ENCODE results near the gene SPINT2. TPM values are rescaled to one million over a fixed set of nuclear protein-coding genes. Genes with fewer than 3 reads are reported as not detected.

Gene SPINT2
- total RNA-seq, 1 donor from 2014 or later = 9.2 TPM

DNA sequence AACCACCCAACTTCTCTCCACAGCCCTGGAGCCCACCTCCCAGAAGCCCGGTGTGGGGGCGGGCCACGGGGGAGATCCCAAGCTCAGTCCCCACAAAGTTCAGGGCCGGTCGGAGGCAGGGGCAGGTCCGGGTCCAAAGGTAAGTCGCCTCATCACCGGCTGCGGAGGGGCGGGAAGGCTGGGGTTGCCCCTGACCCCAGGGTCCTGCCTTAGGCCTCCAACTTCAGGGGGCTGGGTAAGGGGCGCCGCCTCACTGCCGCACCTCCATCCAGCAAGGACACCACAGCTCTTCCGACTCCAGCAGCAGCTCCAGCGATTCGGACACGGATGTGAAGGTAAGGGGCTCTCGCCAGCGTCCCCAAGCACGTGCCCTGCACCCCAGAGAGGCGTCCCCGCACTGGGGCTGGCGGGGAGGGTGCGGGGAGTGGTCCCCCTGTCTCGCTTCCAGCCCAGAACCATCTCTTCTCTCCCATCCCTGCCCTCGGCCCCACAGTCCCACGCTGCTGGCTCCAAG lies 40.0 kb downstream of the SPINT2 start:
- no peak for DNase-seq (ENCODE audit: low read depth, low spot score)
- Mint-ChIP-seq H3K27ac (ENCODE audit: unreplicated experiment) (no peak overlapping the region), H3K4me1 (peaks cover 7% of the 10 kb centered on the region), H3K27me3 (ENCODE audit: low read depth) (no peaks in the 10 kb centered on the region), H3K9me3 (no peaks in the 10 kb centered on the region), H3K4me3 (no peak overlapping the region), H3K36me3 (ENCODE audit: low read depth) (no peaks in the 10 kb centered on the region)
- TF ChIP-seq, protein P1, sequence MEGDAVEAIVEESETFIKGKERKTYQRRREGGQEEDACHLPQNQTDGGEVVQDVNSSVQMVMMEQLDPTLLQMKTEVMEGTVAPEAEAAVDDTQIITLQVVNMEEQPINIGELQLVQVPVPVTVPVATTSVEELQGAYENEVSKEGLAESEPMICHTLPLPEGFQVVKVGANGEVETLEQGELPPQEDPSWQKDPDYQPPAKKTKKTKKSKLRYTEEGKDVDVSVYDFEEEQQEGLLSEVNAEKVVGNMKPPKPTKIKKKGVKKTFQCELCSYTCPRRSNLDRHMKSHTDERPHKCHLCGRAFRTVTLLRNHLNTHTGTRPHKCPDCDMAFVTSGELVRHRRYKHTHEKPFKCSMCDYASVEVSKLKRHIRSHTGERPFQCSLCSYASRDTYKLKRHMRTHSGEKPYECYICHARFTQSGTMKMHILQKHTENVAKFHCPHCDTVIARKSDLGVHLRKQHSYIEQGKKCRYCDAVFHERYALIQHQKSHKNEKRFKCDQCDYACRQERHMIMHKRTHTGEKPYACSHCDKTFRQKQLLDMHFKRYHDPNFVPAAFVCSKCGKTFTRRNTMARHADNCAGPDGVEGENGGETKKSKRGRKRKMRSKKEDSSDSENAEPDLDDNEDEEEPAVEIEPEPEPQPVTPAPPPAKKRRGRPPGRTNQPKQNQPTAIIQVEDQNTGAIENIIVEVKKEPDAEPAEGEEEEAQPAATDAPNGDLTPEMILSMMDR (conservative IDR thresholded peaks at IDR 0.05) = no peak

DNA sequence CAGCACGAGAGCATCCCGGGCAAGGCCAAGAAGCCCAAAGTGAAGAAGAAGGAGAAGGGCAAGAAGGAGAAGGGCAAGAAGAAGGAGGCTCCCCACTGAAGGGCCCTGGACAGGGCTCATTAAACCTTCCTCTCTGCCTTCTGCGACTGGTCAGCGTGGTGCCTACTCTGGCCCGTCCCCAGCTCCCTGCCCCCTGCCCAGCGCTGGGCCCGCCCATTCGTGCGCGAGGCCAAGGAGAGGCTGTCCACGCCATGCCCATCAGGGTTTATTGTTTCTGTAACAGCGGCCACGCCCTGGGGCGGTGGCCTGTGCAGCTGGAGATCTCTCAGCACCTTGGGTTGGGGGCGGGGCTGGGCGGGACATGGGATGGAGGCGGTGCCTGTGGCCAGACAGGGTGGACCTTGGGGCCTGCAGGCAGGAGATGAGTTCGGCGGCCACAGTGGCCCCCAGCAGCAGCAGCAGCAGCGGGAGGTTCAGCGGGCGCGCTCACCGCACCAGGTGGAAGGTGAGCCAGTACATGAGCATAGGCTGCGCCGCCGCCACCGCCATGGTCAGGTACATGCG lies 40.6 kb downstream of the SPINT2 start:
- Mint-ChIP-seq H3K27ac (ENCODE audit: unreplicated experiment) (no peak overlapping the region), H3K4me1 (peaks cover 7% of the 10 kb centered on the region), H3K36me3 (ENCODE audit: low read depth) (no peaks in the 10 kb centered on the region), H3K9me3 (no peaks in the 10 kb centered on the region), H3K27me3 (ENCODE audit: low read depth) (no peaks in the 10 kb centered on the region), H3K4me3 (no peak overlapping the region)
- no peak for DNase-seq (ENCODE audit: low read depth, low spot score)
- TF ChIP-seq, protein P1 (conservative IDR thresholded peaks at IDR 0.05) = no peak

DNA sequence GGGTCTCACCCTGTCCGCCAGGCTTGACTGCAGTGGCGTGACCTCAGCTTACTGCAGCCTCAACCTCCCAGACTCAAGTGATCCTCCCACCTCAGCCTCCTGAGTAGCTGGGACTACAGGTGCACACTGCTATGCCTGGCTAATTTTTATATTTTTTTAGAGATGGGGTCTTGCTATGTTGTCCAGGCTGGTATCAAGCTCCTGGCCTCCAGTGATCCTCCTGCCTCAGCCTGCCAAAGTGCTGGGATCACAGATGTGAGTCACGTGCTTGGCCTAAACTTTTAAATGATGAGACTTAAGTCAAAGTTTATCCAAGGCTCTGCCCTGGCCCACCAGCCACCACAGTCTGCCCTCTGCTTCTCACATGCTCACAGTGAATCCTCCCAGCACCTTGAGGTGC lies 41.9 kb downstream of the SPINT2 start:
- TF ChIP-seq, protein P1 (conservative IDR thresholded peaks at IDR 0.05) = no peak
- no peaks in the 10 kb centered on the region for H3K4me1 Mint-ChIP-seq
- H3K36me3 Mint-ChIP-seq (ENCODE audit: low read depth) = no peaks in the 10 kb centered on the region
- no peaks in the 10 kb centered on the region for H3K9me3 Mint-ChIP-seq
- DNase-seq (ENCODE audit: low read depth, low spot score) = no peak
- H3K27me3 Mint-ChIP-seq (ENCODE audit: low read depth) = no peaks in the 10 kb centered on the region
- H3K27ac Mint-ChIP-seq (ENCODE audit: unreplicated experiment) = no peak overlapping the region
- no peak overlapping the region for H3K4me3 Mint-ChIP-seq

DNA sequence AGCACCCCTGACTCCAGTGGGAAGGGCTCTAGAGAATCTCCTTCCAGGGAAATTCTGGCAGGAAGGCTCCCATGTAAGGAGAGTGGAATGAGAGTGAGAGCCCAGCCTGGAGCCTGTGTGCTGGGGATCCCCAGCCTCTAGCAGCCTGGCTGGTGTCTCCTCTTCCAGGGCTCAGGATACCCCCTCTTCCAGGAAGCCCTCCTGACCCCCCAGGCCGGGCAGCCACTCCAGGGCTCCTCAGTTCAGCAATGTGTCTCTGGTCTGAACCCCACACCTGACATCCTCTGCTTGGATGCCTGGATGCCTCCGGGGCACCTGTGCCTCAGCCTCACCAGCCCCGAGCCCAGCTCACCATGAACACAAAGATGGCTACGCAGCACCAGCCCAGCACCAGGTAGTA lies 42.7 kb downstream of the SPINT2 start:
- H3K27me3 Mint-ChIP-seq (ENCODE audit: low read depth) = no peaks in the 10 kb centered on the region
- no peak overlapping the region for H3K4me3 Mint-ChIP-seq
- no peaks in the 10 kb centered on the region for H3K4me1 Mint-ChIP-seq
- no peak for DNase-seq (ENCODE audit: low read depth, low spot score)
- TF ChIP-seq, protein P1 (conservative IDR thresholded peaks at IDR 0.05) = no peak
- H3K9me3 Mint-ChIP-seq = no peaks in the 10 kb centered on the region
- H3K27ac Mint-ChIP-seq (ENCODE audit: unreplicated experiment) = no peak overlapping the region
- H3K36me3 Mint-ChIP-seq (ENCODE audit: low read depth) = no peaks in the 10 kb centered on the region

DNA sequence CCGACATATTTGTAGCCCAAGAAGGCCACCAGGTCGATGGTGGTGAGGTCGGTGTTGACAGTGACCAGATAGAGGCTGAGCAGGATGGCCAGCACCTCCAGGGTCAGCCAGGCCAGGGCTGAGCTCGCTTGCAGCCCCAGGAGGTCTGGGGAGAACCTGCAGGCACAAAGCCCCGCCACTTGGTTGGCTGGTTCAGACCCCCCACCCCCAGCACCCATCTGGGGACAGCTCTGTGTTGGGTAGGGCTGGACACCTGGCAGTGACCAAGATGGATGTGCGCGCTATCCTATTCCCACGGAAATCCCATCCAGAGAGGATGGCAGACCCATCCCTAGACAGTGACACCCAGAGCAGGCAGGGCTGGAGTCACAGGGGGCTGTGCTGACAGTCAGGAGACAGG lies 43.2 kb downstream of the SPINT2 start:
- H3K4me1 Mint-ChIP-seq = no peaks in the 10 kb centered on the region
- DNase-seq (ENCODE audit: low read depth, low spot score) = no peak
- no peaks in the 10 kb centered on the region for H3K27me3 Mint-ChIP-seq (ENCODE audit: low read depth)
- H3K9me3 Mint-ChIP-seq = no peaks in the 10 kb centered on the region
- H3K36me3 Mint-ChIP-seq (ENCODE audit: low read depth) = no peaks in the 10 kb centered on the region
- H3K27ac Mint-ChIP-seq (ENCODE audit: unreplicated experiment) = no peak overlapping the region
- TF ChIP-seq, protein P1 (conservative IDR thresholded peaks at IDR 0.05) = no peak
- H3K4me3 Mint-ChIP-seq = no peak overlapping the region
